Activated naive CD4-positive, alpha-beta T cell treated with anti-CD3 and anti-CD28 coated beads, Interleukin-2, amount 50 U/mL, for 72 hours (primary cell): Measurements from ENCODE around the gene SLC6A4. TPM values are rescaled to one million over a fixed set of nuclear protein-coding genes. Genes with fewer than 3 reads are reported as not detected.
A peak's percentile ranks its signal among the peaks of the same experiment; 100 is the strongest.
"Not testable (repeated sequence)": the region's sequence is repeated elsewhere in the genome, so short reads cannot be mapped to it uniquely, and the experiment has no call there.

Experiments used
- ATAC-seq, 2 donors: fragments of 150-1000 bp; cut with Tn5 transposase; 2 replicates each; pipeline ENCODE4 v1.10.0; 2021; ENCODE audit warnings: mild to moderate bottlenecking in 2 of 2, moderate library complexity in 2 of 2
- DNase-seq, 2 donors: peaks; one replicate each; pipeline ENCODE4 v3.0.0; 2021 to 2022; ENCODE audit warnings: low spot score in 2 of 2
- H3K27ac Mint-ChIP-seq, 2 donors: one replicate each; pipeline ENCODE4 v1.8.0; 2022; ENCODE audit warnings: mild to moderate bottlenecking in 2 of 2, mixed read lengths in 2 of 2
- H3K36me3 Mint-ChIP-seq, 2 donors: one replicate each; pipeline ENCODE4 v1.8.0; 2022; ENCODE audit warnings: mixed read lengths in 2 of 2
- H3K9me3 Mint-ChIP-seq, 2 donors: one replicate each; pipeline ENCODE4 v1.8.0; 2022; ENCODE audit warnings: mixed read lengths in 2 of 2
- total RNA-seq, 2 donors: library from RNA; stranded (reverse); gene quantifications; one replicate each; pipeline ENCODE4 v1.2.3, GENCODE V29; 2022

SLC6A4 gene
- total RNA-seq, 2 donors from 2014 or later = not detected

GRCh38 chr17:30210901-30211300, 24.6 kb downstream of the SLC6A4 start:
- H3K27ac Mint-ChIP-seq = no peak overlapping the region
- ATAC-seq (no peak), DNase-seq (no peak)
- no peaks in the 10 kb centered on the region for H3K36me3 Mint-ChIP-seq
- H3K9me3 Mint-ChIP-seq = no peaks in the 10 kb centered on the region

GRCh38 chr17:30210366-30210765, 25.1 kb downstream of the SLC6A4 start:
- Mint-ChIP-seq H3K9me3 (no peaks in the 10 kb centered on the region), H3K27ac (no peak overlapping the region), H3K36me3 (no peaks in the 10 kb centered on the region)
- ATAC-seq = no peak
- DNase-seq = no peak

GRCh38 chr17:30209930-30210329, 25.6 kb downstream of the SLC6A4 start:
- H3K9me3 Mint-ChIP-seq = no peaks in the 10 kb centered on the region
- ATAC-seq = no peak

DNA sequence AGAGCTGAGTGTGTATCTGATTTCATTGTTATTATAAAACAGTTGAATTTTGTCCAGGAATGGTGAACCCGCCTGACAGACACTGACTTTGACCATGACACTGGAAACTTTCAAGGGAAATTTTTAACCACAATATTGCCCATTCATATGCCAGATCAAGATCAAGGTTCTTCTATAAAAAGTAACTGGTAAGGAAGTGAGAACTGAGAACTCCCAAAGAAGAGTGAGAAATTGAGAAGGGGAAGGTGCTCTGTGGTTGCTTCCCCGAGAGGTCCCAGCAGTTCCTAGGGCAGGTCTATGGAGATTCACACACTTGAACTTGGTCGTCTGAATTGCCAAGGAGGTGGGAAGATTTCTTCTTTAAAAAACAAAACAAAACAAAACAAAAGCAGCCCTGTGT, 27.3 kb downstream of the SLC6A4 start:
- Mint-ChIP-seq H3K36me3 (no peaks in the 10 kb centered on the region), H3K9me3 (no peaks in the 10 kb centered on the region), H3K27ac (no peak overlapping the region)
- no peak for DNase-seq
- ATAC-seq = no peak

More at GRCh38 chr17:30209930-30210329, 25.6 kb downstream of the SLC6A4 start:
- no peak for DNase-seq
- H3K27ac Mint-ChIP-seq = no peak overlapping the region
- H3K36me3 Mint-ChIP-seq = no peaks in the 10 kb centered on the region

- no peaks in the 10 kb centered on the region for H3K36me3 Mint-ChIP-seq
- DNase-seq (no peak), ATAC-seq (no peak)
- no peak overlapping the region for H3K27ac Mint-ChIP-seq
- no peaks in the 10 kb centered on the region for H3K9me3 Mint-ChIP-seq
These were observed 27.8 kb downstream of the SLC6A4 start for GRCh38 chr17:30207655-30208054.

DNA sequence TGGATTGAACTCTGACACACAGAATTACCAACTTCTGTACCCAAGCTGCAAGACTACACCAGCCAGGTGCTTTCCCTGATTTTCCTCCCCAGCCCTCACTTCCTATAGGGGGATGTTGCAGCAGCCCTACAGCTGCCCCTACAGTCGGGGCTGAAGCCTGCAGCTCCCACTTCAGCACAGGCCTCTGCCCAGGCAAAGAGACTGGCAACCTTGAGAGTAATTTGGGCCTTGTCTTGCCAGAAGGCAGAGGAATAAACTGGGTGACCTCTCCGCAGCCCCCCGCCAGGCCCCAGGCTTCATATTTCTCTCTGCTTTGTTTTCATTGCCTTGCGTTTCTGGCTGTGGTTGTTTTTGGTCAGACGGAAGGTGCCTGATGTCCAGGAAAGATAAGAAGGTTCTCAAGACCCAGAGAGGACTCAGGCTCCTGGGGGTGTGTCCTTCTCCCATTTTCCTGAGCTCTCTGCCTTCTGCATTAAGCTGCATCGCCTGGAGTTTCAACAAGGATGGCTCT, 32.0 kb downstream of the SLC6A4 start:
- ATAC-seq = no peak
- Mint-ChIP-seq H3K36me3 (no peaks in the 10 kb centered on the region), H3K9me3 (no peaks in the 10 kb centered on the region), H3K27ac (no peak overlapping the region)
- no peak for DNase-seq

DNA sequence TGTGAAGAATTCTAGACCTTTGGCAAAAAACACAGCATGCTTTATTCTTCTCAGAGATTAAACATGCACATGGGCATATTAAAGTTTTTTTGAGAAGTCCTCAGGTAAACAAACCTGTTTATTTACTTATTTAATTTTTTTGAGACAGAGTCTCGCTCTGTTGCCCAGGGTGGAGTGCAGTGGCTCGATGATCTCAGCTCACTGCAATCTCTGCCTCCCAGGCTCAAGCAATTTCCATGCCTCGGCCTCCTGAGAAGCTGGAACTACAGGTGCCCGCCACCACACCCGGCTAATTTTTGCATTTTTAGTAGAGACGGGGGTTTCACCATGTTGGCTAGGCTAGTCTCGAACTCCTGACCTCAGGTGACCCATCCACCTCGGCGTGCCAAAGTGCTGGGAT, 34.8 kb downstream of the SLC6A4 start:
- ATAC-seq, H3K36me3 Mint-ChIP-seq, H3K9me3 Mint-ChIP-seq, H3K27ac Mint-ChIP-seq, DNase-seq: not testable (repeated sequence)

DNA sequence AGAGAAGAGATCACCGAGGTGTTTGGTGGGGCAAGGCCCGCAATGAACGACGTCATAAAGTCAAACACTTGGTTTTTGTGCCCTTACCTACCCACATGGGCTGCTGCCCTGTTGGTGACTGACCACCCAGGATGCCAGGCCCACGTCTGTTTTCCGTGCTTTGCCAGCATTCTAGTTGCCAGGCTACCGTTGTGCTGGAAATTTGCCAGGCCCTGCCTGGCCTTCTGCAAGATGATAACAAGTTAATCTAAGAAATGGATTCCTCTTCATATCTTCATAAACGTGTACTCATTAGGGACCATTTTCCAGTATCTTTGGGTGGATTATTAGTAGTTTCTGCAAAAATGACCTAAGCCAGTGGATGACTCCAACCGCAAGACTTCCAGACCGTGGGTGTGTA, 35.4 kb downstream of the SLC6A4 start:
- Mint-ChIP-seq H3K36me3 (no peaks in the 10 kb centered on the region), H3K27ac (no peak overlapping the region), H3K9me3 (no peaks in the 10 kb centered on the region)
- DNase-seq (no peak), ATAC-seq (no peak)

DNA sequence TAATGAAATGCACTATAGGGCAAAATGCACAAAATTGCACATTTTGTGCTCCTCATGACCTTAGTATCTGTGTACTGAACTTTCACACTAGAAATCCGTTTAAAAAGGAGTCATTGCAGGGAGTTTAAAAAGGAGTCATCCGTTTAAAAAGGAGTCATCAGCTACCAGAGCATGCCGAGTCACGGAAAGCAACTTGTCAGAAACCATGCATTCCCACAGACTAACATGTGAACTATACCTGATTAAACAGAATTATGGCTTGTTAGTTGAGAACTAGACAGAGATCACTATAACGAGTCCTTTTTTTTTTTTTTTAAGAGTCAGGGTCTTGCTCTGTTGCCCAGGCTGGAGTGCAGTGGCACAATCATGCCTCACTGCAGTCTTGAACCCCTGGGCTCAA, 35.9 kb downstream of the SLC6A4 start:
- no peaks in the 10 kb centered on the region for H3K36me3 Mint-ChIP-seq
- no peak overlapping the region for H3K27ac Mint-ChIP-seq
- DNase-seq (no peak), ATAC-seq (no peak)
- H3K9me3 Mint-ChIP-seq = no peaks in the 10 kb centered on the region

DNA sequence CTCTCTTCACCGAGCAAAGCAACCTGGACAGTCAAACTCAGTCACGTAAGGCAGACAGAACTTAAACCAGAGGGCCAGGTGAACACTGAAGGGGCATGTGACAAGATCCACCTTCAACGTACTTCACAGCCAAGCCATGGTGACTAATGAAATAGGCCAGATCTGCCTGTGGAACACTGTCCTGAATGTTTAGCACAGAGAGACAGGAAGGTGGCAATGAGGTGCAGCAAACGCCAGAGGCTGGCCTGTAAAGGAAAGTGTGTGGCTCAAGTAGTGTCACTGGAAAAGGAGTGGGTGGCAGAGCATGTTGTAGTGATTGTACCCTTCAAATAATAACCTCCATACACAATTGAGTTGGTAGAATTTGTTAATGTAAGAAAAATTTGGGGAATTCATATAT, 38.1 kb downstream of the SLC6A4 start:
- H3K27ac Mint-ChIP-seq = no peak overlapping the region
- no peaks in the 10 kb centered on the region for H3K9me3 Mint-ChIP-seq
- no peak for ATAC-seq
- no peak for DNase-seq
- H3K36me3 Mint-ChIP-seq = no peaks in the 10 kb centered on the region

DNA sequence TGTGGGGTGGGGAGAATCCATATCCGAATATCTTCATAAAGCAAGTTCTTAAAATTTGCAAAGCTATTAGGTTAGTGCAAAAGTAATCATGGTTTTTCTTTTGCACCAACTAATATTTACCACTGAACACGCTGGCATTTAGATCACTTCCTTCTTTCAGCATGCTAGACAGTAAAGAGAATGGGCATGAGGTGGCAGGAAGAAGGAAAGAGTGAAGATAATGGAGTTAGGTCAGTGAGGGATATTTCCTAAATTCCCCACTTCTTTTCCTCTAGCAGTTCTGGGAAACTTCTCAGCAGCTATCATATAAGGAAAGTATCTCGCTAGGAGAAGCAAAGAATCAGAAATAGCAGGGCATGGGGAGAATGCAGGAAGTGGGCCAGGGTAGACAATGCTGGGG, 39.0 kb downstream of the SLC6A4 start:
- DNase-seq (no peak), ATAC-seq (no peak)
- H3K9me3 Mint-ChIP-seq = no peaks in the 10 kb centered on the region
- H3K36me3 Mint-ChIP-seq = no peaks in the 10 kb centered on the region
- H3K27ac Mint-ChIP-seq = no peak overlapping the region

GRCh38 chr17:30191072-30191471, 44.4 kb downstream of the SLC6A4 start:
- ATAC-seq (no peak), DNase-seq (no peak)
- Mint-ChIP-seq H3K9me3 (no peaks in the 10 kb centered on the region), H3K36me3 (no peaks in the 10 kb centered on the region), H3K27ac (no peak overlapping the region)

GRCh38 chr17:30188211-30188939, 47.1 kb downstream of the SLC6A4 start:
- DNase-seq (no peak), ATAC-seq (no peak)
- Mint-ChIP-seq H3K36me3 (peaks cover 8 to 14% of the 10 kb centered on the region in 2 donors), H3K27ac (no peak overlapping the region), H3K9me3 (no peaks in the 10 kb centered on the region)

DNA sequence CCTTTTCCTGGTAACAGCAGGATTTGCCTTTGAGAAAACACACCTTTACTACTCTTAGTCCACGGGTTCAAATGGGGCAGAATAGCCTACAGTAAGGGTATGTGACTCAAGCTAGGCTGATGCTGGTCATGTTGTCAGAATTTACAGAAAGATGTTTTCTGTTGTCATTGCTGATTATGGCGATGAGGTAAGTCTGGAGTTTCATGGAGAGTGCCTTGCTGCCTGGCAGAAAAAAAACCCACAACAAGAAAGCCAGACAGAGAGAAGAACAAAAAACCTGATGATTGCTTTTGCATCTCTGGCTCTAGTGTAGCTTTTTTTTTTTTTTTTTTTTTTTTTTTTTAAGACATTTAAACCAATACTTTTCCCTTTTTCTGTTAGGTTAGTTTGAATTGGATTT, 47.9 kb downstream of the SLC6A4 start:
- H3K9me3 Mint-ChIP-seq = no peaks in the 10 kb centered on the region
- no peak for DNase-seq
- no peak overlapping the region for H3K27ac Mint-ChIP-seq
- ATAC-seq = no peak
- peaks cover 8 to 20% of the 10 kb centered on the region in 2 donors for H3K36me3 Mint-ChIP-seq

- Mint-ChIP-seq H3K36me3 (peaks cover 8 to 20% of the 10 kb centered on the region in 2 donors), H3K9me3 (no peaks in the 10 kb centered on the region), H3K27ac (no peak overlapping the region)
- no peak for ATAC-seq
- DNase-seq = no peak
These were observed 48.7 kb downstream of the SLC6A4 start for GRCh38 chr17:30186761-30187160.

- no peak for ATAC-seq
- no peak for DNase-seq
- Mint-ChIP-seq H3K27ac (no peak overlapping the region), H3K9me3 (no peaks in the 10 kb centered on the region), H3K36me3 (peaks cover 12 to 19% of the 10 kb centered on the region in 2 donors)
These were observed 58.6 kb downstream of the SLC6A4 start for GRCh38 chr17:30176855-30177254.

GRCh38 chr17:30174556-30174955, 60.9 kb downstream of the SLC6A4 start:
- Mint-ChIP-seq H3K27ac (peak overlapping the region in 1 of 2 donors; percentile 35), H3K36me3 (peaks cover 6 to 9% of the 10 kb centered on the region in 2 donors), H3K9me3 (no peaks in the 10 kb centered on the region)
- DNase-seq (no peak), ATAC-seq (no peak)

- peaks cover 6 to 9% of the 10 kb centered on the region in 2 donors for H3K36me3 Mint-ChIP-seq
- DNase-seq = peak in 1 of 2 donors; percentile 31
- no peaks in the 10 kb centered on the region for H3K9me3 Mint-ChIP-seq
- H3K27ac Mint-ChIP-seq = peak overlapping the region in 1 of 2 donors; percentile 35
- ATAC-seq = peak; percentile 93 to 99
These were observed 61.8 kb downstream of the SLC6A4 start for GRCh38 chr17:30173649-30174048.
